Fibroblast of lung (primary cell): ENCODE measurements around the gene NRF1. TPM values are rescaled to one million over a fixed set of nuclear protein-coding genes. Genes with fewer than 3 reads are reported as not detected.

Source experiments
- DNase-seq, 2 donors: peaks; one replicate each; pipeline versions ENCODE4 v3.0.0 to v3.0.0-alpha.2; 2010; ENCODE audit warnings: low read depth in 2 of 2
- H2AFZ ChIP-seq: 2 replicates; pipeline ENCODE4 v1.5.1; 2012; ENCODE audit warnings: low read length, control low read depth, inconsistent platforms
- H3K27ac ChIP-seq: 2 replicates; pipeline ENCODE4 v1.5.1; 2011; ENCODE audit warnings: low read length, control low read depth; ENCODE audit not compliant: insufficient read depth
- H3K27me3 ChIP-seq: 2 replicates; pipeline ENCODE4 v1.5.1; 2011; ENCODE audit warnings: mild to moderate bottlenecking, low read length; ENCODE audit not compliant: control insufficient read depth, insufficient read depth
- H3K36me3 ChIP-seq: 2 replicates; pipeline ENCODE4 v1.5.1; 2011; ENCODE audit warnings: low read length; ENCODE audit not compliant: control insufficient read depth, insufficient read depth
- H3K4me1 ChIP-seq: 2 replicates; pipeline ENCODE4 v1.5.1; 2011; ENCODE audit warnings: low read length; ENCODE audit not compliant: control insufficient read depth, insufficient read depth; ENCODE audit errors: extremely low read depth
- H3K4me2 ChIP-seq: 2 replicates; pipeline ENCODE4 v1.5.1; 2011; ENCODE audit warnings: low read length, control low read depth; ENCODE audit not compliant: insufficient read depth; ENCODE audit errors: extremely low read depth
- H3K4me3 ChIP-seq, 4 experiments: fragments of 200-600 bp in 1 of 4; sonication (generic) in 1 of 4; replicated peaks in 1 of 4; 2 replicates each; pipeline ENCODE4 v1.5.1; 2011 to 2016; ENCODE audit warnings: low read length in 4 of 4, low read depth in 3 of 4, mild to moderate bottlenecking in 3 of 4, control low read depth in 2 of 4, inconsistent platforms in 1 of 4, mixed read lengths in 1 of 4; ENCODE audit not compliant: insufficient read depth in 1 of 4; ENCODE audit errors: control extremely low read depth in 1 of 4
- H3K79me2 ChIP-seq: 2 replicates; pipeline ENCODE4 v1.5.1; 2012; ENCODE audit warnings: mild to moderate bottlenecking, low read length, inconsistent platforms; ENCODE audit not compliant: control insufficient read depth, insufficient read depth
- H3K9ac ChIP-seq: 2 replicates; pipeline ENCODE4 v1.5.1; 2011; ENCODE audit warnings: mild to moderate bottlenecking, low read length, control low read depth; ENCODE audit not compliant: insufficient read depth
- H3K9me3 ChIP-seq: 2 replicates; pipeline ENCODE4 v1.5.1; 2012; ENCODE audit warnings: low read depth, low read length; ENCODE audit not compliant: control insufficient read depth, insufficient read depth
- H4K20me1 ChIP-seq: 2 replicates; pipeline ENCODE4 v1.5.1; 2011; ENCODE audit warnings: low read length; ENCODE audit not compliant: control insufficient read depth, insufficient read depth; ENCODE audit errors: extremely low read depth
- CTCF ChIP-seq, 2 donors: IDR thresholded peaks in 1 of 2; conservative IDR thresholded peaks in 1 of 2; 1 replicate in 1 of 2; 2 replicates in 1 of 2; pipeline ENCODE4 v1.5.1; 2011 to 2012; ENCODE audit warnings: low read length in 2 of 2, control low read depth in 1 of 2, inconsistent platforms in 1 of 2, low read depth in 1 of 2, mild to moderate bottlenecking in 1 of 2
- EZH2 ChIP-seq: IDR thresholded peaks from 2 replicates; pipeline ENCODE4 v1.5.1; 2012; ENCODE audit warnings: low read length, control low read depth, mild to moderate bottlenecking; ENCODE audit errors: missing control alignments
- polyA plus RNA-seq, 2 donors: library from polyadenylated mRNA; depleted of rRNA in 1 of 2; stranded (reverse) in 1 of 2; unstranded in 1 of 2; fragments of >200 nt; gene quantifications; 2 replicates each; pipeline ENCODE4 v1.2.1, GENCODE V29; 2011 to 2012; ENCODE audit warnings: missing spikeins in 1 of 2
- total RNA-seq: library from RNA; depleted of rRNA; stranded (reverse); fragments of >200 nt; gene quantifications from 2 replicates; pipeline ENCODE4 v1.2.1, GENCODE V29; 2014

NRF1 gene
- total and polyA plus RNA-seq, 2 donors (not counting 1 experiment from before 2014, with no cell fraction given): 7.3 to 15.5 TPM

- H2AFZ ChIP-seq: no peak overlapping the region
Observed at GRCh38 chr7:129769400-129769774, 157.9 kb downstream of the NRF1 start.

GRCh38 chr7:129769866-129770808 lies 158.6 kb downstream of the NRF1 start:
- Histone ChIP-seq H3K9ac (no peak overlapping the region), H3K4me3 (no peak overlapping the region), H3K27me3 (peaks cover 5% of the 10 kb centered on the region), H3K79me2 (no peaks in the 10 kb centered on the region), H3K27ac (no peak overlapping the region), H3K4me2 (no peak overlapping the region), H2AFZ (no peak overlapping the region), H3K4me1 (no peaks in the 10 kb centered on the region), H4K20me1 (no peaks in the 10 kb centered on the region), H3K9me3 (no peaks in the 10 kb centered on the region), H3K36me3 (no peaks in the 10 kb centered on the region)
- TF ChIP-seq EZH2 (no peak), CTCF (conservative IDR thresholded peaks at IDR 0.05 in 1 of 2, IDR thresholded peaks at IDR 0.05 in 1 of 2; ENCODE audit: low read depth in 1 of 2, low read length in 2 of 2) (no peak)
- no peak for DNase-seq

More at GRCh38 chr7:129769400-129769774, 157.9 kb downstream of the NRF1 start:
- no peak overlapping the region for H3K27ac ChIP-seq
- no peaks in the 10 kb centered on the region for H4K20me1 ChIP-seq
- H3K9me3 ChIP-seq: no peaks in the 10 kb centered on the region
- H3K4me2 ChIP-seq: no peak overlapping the region
- no peak for TF ChIP-seq CTCF (conservative IDR thresholded peaks at IDR 0.05 in 1 of 2, IDR thresholded peaks at IDR 0.05 in 1 of 2; ENCODE audit: low read depth in 1 of 2, low read length in 2 of 2)
- no peak for TF ChIP-seq EZH2
- peaks cover 2% of the 10 kb centered on the region for H3K27me3 ChIP-seq
- DNase-seq: no peak
- H3K4me3 ChIP-seq: no peak overlapping the region
- no peaks in the 10 kb centered on the region for H3K36me3 ChIP-seq
- no peak overlapping the region for H3K9ac ChIP-seq
- no peaks in the 10 kb centered on the region for H3K4me1 ChIP-seq
- no peaks in the 10 kb centered on the region for H3K79me2 ChIP-seq

GRCh38 chr7:129771201-129771927 lies 159.8 kb downstream of the NRF1 start:
- H3K4me1 ChIP-seq: no peaks in the 10 kb centered on the region
- no peaks in the 10 kb centered on the region for H4K20me1 ChIP-seq
- TF ChIP-seq EZH2: no peak
- TF ChIP-seq CTCF (conservative IDR thresholded peaks at IDR 0.05 in 1 of 2, IDR thresholded peaks at IDR 0.05 in 1 of 2; ENCODE audit: low read depth in 1 of 2, low read length in 2 of 2): no peak
- H3K9ac ChIP-seq: no peak overlapping the region
- no peak overlapping the region for H2AFZ ChIP-seq
- no peak overlapping the region for H3K4me2 ChIP-seq
- no peaks in the 10 kb centered on the region for H3K36me3 ChIP-seq
- H3K9me3 ChIP-seq: no peaks in the 10 kb centered on the region
- H3K79me2 ChIP-seq: no peaks in the 10 kb centered on the region
- no peak overlapping the region for H3K4me3 ChIP-seq
- H3K27ac ChIP-seq: no peak overlapping the region
- H3K27me3 ChIP-seq: peaks cover 9% of the 10 kb centered on the region
- no peak for DNase-seq
